DMS 273 (cell line): ENCODE data around the gene SDC3.
"Not testable (repeated sequence)": the region's sequence is repeated elsewhere in the genome, so short reads cannot be mapped to it uniquely, and the experiment has no call there.

Experiments
- DNase-seq: peaks from one replicate; lab custom pipeline; 2025; ENCODE audit not compliant: unreplicated experiment; lab: John Stamatoyannopoulos, UW

SDC3 gene

GRCh38 chr1:30908696-30909364 lies at the start of gene SDC3:
Gene SDC3 (minus strand): TSS chr1:30908758. CDS start chr1:30908586, 172 bp downstream.
- DNase-seq = peak; percentile 71

GRCh38 chr1:30957560-30958222 lies 49.1 kb upstream of the SDC3 start:
- DNase-seq = no peak

DNA sequence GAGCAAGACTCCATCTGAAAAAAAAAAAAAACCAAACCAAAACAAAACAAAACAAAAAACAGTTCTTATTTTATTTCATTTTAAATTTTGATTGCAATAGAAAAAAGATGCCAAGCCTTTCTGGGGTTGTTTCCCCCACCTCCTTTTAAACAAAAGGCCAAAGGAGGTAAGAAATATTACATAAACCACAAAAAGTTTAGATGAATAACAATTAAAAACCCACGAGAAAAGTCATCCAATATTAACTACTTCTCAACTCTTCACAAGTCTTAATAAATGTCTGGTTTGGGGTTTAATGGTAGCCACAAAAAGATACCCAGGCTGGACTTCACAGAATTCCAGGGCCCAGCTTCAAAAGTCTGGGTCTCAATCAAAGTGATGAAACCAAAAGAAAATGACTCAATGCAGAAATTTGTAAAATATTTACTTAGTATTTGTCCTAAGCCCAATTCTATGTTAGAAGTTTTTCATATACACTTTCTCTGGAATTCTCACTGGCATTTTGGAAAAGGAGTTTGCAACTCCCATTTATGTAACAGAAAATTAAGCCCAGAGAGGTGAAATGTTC lies 47.0 kb upstream of the SDC3 start:
- no peak for DNase-seq

DNA sequence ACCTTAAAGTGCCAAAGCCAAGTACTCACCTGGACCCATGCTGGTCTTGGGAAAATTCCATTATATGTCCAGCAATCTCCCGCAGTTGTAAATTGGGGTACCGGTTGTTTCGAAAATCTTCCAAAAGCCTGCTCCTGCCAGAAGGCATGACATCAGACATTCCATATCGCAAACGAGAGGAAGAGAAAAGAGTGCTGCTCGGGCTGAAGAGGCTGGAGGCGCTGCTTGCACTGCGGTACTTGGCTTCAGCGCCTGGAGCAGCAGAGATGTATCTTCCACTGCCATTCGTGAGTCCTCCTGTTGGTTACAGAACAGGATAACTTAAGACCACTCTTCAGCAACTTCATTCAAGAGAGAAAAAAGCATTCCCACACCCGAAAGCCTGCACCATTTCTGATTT lies 45.1 kb upstream of the SDC3 start:
- no peak for DNase-seq

DNA sequence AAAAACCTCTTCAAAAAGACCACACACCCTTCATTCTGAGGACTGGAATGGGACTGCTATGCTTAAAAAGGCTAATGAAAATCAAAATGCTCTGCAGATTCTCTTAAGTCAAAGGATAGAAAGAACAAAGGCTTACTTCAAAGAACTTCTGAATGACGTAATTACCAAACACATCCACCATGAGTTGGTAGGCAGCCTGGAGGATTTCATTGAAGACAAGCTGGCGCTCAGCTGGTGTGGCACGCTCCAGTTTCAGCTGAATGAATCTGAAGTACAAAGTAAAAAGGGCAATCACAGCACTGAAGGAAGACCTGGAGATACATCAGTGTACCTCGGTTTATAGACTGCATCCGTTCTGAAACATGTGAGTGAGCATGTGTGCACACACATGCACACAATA lies 43.5 kb upstream of the SDC3 start:
- DNase-seq = no peak

GRCh38 chr1:30950700-30951099 lies 42.1 kb upstream of the SDC3 start:
- DNase-seq = no peak

GRCh38 chr1:30950053-30950452 lies 41.5 kb upstream of the SDC3 start:
- DNase-seq = no peak

- DNase-seq = not testable (repeated sequence)
Observed at GRCh38 chr1:30949487-30949838, 40.9 kb upstream of the SDC3 start.

GRCh38 chr1:30948813-30949486 lies 40.4 kb upstream of the SDC3 start:
- not testable (repeated sequence) for DNase-seq

DNA sequence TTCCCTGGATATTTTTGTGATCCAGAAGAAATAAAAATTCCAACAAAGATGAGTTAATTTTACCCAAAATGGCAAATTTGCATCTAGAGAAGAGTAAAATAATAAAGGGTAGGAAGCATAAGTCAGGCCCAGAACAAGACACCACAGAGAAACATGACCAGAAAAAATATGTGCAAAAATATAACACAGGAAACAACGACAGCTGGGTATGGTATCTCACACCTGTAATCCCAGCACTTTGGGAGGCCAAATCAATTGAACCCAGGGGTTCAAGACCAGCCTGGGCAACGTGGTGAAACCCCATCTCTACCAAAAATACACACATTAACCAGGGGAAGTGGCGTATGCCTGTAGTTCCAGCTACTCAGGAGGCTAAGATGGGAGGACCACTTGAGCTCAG lies 39.7 kb upstream of the SDC3 start:
- no peak for DNase-seq

- DNase-seq = no peak
Observed at GRCh38 chr1:30947212-30947611, 38.7 kb upstream of the SDC3 start.

- no peak for DNase-seq
Observed at GRCh38 chr1:30942326-30942963, 33.9 kb upstream of the SDC3 start.

DNA sequence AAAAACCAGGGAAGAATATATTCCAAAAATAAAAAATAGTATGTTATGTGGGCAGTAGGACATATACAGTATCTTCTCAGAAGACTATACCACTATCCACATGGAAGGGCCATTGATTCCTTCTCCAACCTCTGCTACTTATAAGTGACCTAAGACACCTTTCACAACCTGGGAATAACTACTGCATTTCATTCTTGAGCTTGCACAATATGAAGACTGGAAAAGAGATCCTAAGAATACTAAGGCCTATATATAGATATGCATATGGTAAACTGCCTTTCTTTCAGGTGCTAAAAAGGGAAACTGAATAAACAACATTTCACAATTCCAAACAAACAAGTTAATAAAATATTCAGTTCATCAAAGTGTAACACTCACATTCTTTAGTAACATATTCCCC lies 32.0 kb upstream of the SDC3 start:
- DNase-seq = no peak

GRCh38 chr1:30936541-30937171 lies 28.1 kb upstream of the SDC3 start:
- DNase-seq = no peak

DNA sequence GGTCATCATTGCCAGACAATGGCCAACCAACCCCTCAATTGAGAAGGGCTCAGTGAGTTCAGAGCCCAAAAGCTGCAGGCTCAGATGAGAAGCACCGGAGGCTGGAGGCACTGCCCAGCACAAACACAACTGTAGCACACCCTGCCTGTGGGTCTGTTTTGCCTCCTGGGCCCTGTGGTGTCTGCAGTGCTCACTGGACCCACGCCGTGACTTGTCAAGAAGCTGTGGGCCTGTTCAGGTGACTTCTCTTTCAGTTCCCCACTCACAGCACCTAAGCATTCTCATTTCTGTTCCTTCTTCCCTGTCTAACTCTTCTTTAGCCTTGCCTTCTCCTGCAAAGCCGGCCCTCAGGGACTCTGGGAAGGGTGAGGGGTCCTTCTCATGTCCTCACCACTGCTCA lies 27.2 kb upstream of the SDC3 start:
- DNase-seq = not testable (repeated sequence)

DNA sequence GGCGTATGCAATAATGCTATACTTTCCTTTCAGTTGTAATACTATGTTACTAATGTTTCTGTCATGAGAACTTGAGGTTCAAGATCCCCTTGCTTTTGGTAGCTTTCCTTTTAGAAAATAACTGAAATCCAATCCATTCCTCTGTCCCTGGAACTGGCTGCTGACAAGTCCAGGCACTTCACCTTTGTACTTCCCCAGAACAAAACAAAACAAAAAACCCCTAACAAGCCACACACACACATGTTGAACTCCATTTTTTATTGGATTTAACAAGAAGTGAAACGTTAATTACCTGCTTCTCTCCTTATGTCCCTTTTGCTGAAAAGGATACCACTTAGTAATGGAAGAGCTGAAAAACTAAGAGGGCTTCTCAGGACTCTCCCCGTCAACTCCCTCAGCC lies 26.1 kb upstream of the SDC3 start:
- no peak for DNase-seq

- no peak for DNase-seq
Observed at GRCh38 chr1:30933874-30934252, 25.3 kb upstream of the SDC3 start.

DNA sequence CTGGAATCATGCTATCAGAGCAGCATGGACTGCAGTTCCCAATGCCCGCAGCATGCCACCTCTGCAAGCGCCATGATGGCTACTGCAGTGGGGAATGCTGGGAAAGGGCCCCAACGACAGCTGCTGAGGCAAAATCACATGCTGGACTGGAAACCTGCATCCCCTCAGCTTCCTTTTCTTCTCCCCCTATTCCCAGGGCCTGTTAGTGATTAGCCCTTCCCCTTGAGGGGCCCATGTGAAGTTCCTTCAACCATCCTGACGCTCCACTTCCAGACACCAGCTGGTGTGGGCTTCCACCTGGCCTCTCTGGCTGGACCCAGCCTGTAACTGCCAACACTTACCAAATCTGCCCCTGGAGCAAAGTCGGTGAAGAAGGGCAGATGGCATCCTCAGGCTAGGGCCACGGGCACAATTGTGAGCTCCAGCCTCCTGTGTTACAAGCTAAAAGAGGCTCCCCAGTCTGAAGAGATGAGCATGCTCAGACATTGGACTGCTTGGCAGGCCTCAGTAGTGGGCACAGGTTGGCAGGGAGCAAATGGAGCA lies 22.1 kb upstream of the SDC3 start:
- DNase-seq = peak; percentile 87

- peak; percentile 43 for DNase-seq
Observed at GRCh38 chr1:30929944-30930525, 21.5 kb upstream of the SDC3 start.

DNA sequence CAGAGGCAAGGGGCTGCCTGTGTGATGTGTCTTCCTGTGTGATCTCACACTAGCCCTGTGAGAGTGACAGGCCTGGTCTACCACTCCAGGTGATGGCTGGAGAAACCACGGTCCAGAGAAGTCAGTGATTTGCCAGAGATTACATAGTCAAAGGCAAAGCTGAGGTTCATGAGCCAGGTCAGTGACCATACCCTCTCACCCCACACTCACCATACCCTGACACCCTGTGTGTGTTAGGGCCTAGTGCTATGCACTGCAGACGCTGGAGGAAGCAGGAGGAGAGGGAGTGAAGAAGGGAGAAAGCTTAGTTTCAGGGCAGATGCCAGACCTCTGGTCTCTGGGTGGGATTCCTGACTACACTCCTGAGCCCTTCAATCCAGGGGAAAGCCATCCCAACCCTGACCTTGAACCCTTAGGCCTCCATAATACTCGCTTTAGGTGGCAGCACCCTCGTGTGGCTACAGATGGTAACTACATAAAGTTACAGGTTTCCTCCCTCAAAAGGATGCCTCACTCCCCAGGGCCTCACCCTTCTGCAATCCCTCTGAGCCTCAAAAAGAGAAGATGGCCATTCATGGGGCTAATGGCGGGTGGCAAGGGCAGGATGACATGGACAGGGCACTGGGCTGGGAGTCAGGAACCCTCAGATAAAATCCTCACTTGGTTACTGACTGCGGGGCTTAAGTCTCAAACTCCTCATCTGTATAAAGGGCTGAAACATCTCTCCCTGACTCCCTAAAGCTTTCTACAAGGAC lies 20.8 kb upstream of the SDC3 start:
- peak; percentile 79 for DNase-seq
